Daoy (cell line): ENCODE results near the gene APOF. TPM values are rescaled to one million over a fixed set of nuclear protein-coding genes. Genes with fewer than 3 reads are reported as not detected.
A peak's percentile ranks its signal among the peaks of the same experiment; 100 is the strongest.
"Not testable (repeated sequence)": the region's sequence is repeated elsewhere in the genome, so short reads cannot be mapped to it uniquely, and the experiment has no call there.

Experiments used
- DNase-seq: peaks from one replicate; pipeline ENCODE4 v3.0.0-alpha.2; 2015; ENCODE audit warnings: low read depth
- total RNA-seq: library from RNA; depleted of rRNA; stranded (reverse); fragments of >200 nt; shearing (Covaris generic); gene quantifications from 2 replicates; pipeline ENCODE4 v1.2.3, GENCODE V29; 2014; rRNA removed

APOF gene
- total RNA-seq, 1 experiment from 2014 or later: 0.40 TPM

DNA sequence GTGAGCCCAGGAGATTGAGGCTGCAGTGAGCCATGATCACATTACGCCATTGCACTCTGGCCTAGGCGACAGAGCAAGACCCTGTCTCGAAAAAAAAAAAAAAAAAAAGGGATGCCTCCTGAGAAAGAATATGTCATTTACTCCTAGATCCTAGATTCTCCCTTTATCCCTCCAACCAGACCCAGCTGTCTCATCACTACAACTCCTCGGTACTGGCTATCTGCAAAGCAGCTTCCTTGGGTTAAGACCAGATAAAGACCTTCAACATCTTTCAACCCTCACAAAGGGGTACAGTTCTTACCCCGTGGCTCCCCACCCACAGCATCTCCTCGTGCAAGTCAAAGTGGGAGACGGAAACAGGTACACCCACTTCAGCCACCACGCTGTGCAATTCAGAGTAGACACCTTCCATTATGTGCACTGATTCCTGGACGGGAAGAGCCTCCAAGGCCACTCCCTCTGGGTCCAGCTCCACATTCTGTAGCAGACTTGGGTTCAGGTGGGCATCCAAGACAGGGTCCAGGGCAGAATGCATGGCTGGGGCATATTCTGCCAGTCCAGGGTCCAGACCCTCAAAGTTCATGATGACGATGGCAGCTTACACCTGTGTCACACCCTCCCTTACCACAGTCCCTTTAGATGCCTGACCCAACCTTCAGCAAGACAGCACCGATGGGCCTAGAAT lies 30.0 kb downstream of the APOF start:
- DNase-seq: no peak

DNA sequence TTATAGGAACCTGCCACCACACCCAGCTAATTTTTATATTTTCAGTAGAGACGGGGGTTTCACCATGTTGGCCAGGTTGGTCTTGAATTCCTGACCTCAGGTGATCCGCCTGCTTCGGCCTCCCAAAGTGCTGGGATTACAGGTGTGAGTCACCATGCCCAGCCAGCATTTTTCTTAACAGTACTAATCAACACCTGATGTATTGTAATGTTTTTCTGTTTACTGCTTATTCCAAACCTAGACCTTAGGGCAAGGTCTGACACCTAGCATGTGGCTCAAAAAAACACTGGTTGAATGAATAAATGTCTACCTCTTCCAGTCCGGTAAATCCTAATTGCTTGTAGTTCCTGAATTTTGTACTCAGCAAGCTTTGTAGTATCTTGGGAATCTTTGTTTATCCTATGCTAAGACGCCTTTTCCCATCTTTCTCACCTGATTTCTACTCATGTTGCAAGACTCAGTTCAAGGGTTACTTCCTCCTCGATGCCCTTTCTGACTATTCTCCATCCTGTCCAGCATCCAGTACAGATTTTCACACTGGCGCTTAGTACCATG lies 31.6 kb downstream of the APOF start:
- DNase-seq: no peak

DNA sequence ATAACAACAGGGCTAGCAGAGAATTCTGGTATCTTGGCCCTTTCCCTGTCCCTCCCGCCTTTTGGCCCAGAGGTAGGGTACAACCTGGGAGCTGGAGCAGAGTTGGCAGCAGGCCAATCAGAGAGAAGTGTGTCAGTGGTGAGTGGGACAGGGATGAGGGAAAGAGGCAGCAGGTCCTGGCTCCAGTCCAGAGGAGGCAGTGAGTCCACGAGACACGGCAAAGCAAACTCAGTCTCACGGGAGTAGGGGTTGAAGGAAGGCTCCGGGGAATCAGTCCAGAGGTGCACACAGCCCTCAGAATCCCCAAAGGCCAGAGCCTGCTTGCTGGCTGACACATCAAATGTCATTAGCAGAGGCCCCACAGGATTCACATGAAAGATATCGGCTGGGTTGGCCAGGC lies 36.1 kb downstream of the APOF start:
- peak; percentile 22 for DNase-seq

DNA sequence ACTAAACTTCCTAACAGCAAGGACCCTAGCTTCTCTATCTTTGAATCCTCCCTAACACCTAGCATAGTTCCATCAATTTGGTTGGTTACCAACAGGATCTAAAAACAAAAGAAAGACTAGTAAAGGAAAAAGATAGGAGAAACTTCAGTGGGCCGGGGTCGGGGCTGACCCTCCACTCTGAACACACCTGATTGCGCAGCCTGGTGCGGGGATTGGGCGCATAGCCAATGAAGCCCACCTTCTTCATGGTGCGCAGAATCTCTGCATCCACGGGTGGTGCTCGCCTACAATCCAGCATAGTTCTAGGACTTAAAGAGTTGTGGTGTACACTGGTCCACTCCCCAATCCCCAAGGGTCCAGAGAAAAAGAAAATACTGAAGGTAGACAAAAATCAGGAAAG lies 36.5 kb downstream of the APOF start:
- no peak for DNase-seq

DNA sequence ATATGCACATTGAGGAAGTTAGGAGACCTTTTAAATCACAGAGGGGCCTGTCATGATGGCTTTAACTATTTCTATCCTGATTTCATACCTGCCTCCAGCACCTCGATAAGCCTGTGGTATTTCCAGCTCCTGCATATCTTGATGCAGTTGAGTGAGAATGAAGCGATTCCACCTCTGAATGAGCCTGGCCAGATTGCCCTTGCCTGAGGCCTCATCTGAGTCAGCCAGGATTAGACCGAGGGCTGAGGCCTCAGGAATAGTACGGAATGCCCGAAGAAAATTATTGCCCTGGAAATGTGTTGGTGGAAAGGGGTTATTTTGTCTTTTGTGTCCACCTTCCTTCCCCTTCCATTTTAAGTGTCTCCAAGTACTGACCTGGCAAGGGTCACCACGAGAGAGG lies 38.5 kb downstream of the APOF start:
- DNase-seq: no peak

DNA sequence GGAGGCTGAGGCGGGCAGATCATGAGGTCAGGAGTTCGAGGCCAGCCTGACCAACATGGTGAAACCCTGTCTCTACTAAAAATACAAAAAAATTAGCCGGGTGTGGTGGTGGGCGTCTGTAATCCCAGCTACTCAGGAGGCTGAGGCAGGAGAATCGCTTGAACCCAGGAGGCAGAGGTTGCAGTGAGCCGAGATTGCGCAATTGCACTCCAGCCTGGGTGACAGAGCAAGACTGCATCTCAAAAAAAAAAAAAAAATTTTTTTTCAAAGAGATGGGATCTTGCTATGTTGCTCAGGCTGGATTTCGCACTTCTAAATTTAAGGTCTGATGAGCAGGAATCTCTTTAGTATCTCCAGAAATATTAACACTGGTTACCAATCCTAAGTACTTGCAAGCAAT lies 41.0 kb downstream of the APOF start:
- DNase-seq: not testable (repeated sequence)

DNA sequence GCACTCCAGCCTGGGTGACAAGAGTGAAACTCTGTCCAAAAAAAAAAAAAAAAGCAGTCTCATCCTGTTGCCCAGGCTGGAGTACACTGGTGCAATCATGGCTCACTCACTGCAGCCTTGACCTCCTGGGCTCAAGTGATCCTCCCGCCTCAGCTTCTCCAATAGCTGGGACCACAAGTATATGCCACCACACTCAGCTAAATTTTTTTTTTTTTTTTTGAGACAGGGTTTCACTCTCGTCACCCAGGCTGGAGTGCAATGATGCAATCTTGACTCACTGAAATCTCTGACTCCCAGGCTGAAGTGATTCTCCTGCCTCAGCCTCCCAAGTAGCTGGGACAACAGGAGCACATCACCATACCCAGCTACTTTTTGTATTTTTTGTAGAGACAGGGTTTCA lies 41.6 kb downstream of the APOF start:
- peak; percentile 22 for DNase-seq

DNA sequence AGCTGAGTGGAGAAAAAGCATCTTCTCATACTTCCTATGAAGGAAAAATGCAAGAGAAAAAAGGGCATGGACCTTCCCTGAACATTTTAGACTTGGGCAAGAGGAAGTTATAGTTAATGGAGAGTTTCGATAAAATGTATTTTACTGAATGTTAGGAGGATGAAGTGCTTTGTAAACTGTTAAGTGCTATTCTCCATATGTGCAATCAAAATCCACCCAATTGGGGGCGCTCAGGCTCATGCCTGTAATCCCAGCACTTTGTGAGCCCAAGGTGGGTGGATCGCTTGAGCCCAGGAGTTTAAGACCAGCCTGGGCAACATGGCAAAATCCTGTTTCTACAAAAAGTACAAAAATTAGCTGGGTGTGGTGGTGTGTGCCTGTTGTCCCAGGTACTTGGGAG lies 45.0 kb downstream of the APOF start:
- no peak for DNase-seq

DNA sequence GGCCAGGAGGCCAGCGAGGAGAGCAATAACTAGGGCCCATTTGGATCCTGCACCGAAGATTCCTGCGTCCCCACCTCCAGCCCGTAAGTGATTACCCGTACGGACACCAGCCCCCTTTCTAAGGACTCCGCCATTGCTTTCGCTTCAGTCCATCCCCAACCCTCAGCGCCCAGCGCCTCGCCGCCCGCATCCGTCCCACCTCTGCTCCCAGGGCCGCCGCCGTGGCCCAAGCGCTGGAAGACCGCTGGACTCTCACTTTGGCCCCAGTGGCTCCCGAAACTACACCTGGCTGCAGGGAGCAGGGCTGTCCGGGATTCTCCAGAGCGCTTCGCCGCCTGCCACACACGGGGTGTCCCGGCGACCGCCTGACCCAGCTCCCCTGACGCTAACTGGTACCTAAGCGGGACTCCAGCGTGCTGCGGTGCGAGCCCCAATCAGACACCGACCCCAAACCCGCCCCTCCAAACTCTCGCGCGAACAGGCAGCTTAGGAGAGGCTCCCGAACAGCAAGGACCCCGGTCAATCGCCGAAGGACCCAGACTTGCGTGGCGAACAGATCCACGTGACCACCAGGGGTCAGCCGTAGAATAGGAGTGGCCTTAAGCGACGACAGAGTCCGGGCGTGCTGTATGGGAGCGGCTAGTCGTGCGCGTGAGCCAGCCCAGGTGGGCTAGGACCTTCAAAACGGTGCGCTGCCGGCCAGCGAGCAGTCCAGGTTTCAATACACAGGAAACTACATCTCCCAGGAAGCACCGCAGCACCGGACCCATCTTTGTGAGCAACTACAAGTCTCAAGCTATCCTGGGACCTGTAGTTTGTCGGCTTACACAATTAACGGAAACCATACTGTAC lies 46.8 kb downstream of the APOF start, which contains the start of gene CNPY2:
CNPY2 (minus strand) TSS at position 367 of the 852 bp plus-strand sequence. CDS start 771 bp downstream, outside the sequence.
- DNase-seq: peak; percentile 99

DNA sequence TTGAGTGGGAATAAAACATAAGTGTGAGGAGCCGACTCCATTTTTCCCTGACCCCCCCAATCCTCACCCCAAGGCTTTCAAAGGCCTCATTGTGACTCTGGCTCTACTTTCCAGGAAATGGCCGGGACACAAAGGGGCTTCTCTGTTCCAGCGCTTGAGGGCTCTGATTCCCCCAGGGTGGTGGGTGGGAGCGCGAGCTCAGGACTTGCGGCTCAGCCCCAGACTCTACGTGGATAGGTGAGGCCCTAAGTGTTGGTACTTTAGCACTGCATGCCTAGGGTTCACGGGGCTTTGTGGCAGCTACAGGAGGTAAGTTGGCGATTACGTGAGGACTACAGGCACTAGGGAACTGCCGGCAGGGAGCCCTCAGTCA lies 47.4 kb downstream of the APOF start:
- DNase-seq: no peak

DNA sequence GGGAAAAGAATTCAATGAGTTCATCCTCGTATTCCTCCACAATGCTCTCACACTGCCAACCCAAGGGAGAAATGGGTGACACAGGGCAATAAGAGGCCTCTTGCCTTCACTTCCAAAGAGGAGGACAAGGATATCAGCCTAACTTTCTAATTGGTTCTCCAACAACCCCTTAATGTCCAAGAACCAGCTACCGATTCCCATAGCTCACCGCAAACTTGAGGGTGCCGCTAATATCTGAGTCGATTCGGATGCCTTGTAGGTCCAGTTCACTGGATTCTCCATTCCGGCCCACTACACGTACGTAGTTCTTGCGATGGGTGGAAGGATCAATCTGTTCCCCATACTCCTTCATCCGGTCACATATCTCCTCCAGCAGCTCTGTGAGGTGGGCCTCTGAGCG lies 51.7 kb downstream of the APOF start:
- DNase-seq: no peak

Other genes with a start within 250 kb of the APOF start
- 4,200 and 4,689 TPM in 2 replicates for gene RPL41, start 246.2 kb downstream of the APOF start, total RNA-seq
- 2.5 and 3.5 TPM in 2 replicates for gene ZC3H10, start 244.6 kb downstream of the APOF start, total RNA-seq
- 54.3 and 69.6 TPM in 2 replicates for gene ESYT1, start 234.6 kb downstream of the APOF start, total RNA-seq
- gene MYL6B, start 210.3 kb downstream of the APOF start, total RNA-seq: 148 and 156 TPM in 2 replicates
- gene MYL6, start 204.5 kb downstream of the APOF start, total RNA-seq: 2,203 and 2,674 TPM in 2 replicates
- gene SMARCC2, start 173.4 kb downstream of the APOF start, total RNA-seq: 25.6 and 26.1 TPM in 2 replicates
- 48.1 and 52.3 TPM in 2 replicates for gene RNF41, start 140.9 kb downstream of the APOF start, total RNA-seq
- 77.9 and 78.2 TPM in 2 replicates for gene NABP2, start 138.5 kb downstream of the APOF start, total RNA-seq
- 0.11 TPM in 1 of 2 replicates, not detected in the other for gene SLC39A5, start 132.8 kb downstream of the APOF start, total RNA-seq
- 9.1 and 9.5 TPM in 2 replicates for gene ANKRD52, start 104.5 kb downstream of the APOF start, total RNA-seq
- 13.4 and 23.1 TPM in 2 replicates for gene COQ10A, start 95.9 kb downstream of the APOF start, total RNA-seq
- 95.8 and 112 TPM in 2 replicates for gene CS, start 62.5 kb downstream of the APOF start, total RNA-seq
- gene CNPY2, start 46.9 kb downstream of the APOF start, total RNA-seq: 136 and 177 TPM in 2 replicates
- gene PAN2, start 28.9 kb downstream of the APOF start, total RNA-seq: 18.3 and 19.9 TPM in 2 replicates
- gene IL23A, start 24.0 kb downstream of the APOF start, total RNA-seq: 1.1 TPM in 1 of 2 replicates, not detected in the other
- gene STAT2, start 2.8 kb downstream of the APOF start, total RNA-seq: 41.4 and 47.1 TPM in 2 replicates
- gene TIMELESS, start 86.6 kb upstream of the APOF start, total RNA-seq: 10.4 and 14.1 TPM in 2 replicates
- not detected in 2 replicates for gene MIP, start 91.8 kb upstream of the APOF start, total RNA-seq
- 2.9 and 3.2 TPM in 2 replicates for gene SPRYD4, start 105.7 kb upstream of the APOF start, total RNA-seq
- gene GLS2, start 125.3 kb upstream of the APOF start, total RNA-seq: 5.4 TPM in 1 of 2 replicates, not detected in the other
- 7.8 and 24.9 TPM in 2 replicates for gene RBMS2, start 159.0 kb upstream of the APOF start, total RNA-seq